Astrocyte (in vitro differentiated cells and primary cell): ENCODE measurements around the gene TIAM2. TPM values are rescaled to one million over a fixed set of nuclear protein-coding genes. Genes with fewer than 3 reads are reported as not detected.

Source experiments
- DNase-seq: peaks from one replicate; pipeline ENCODE4 v3.0.0-alpha.2; 2010; ENCODE audit warnings: low read depth
- FAIRE-seq: peaks from 2 replicates; lab custom pipeline; 2011; peaks lifted over from hg19 to GRCh38; lab: Jason Lieb, UNC
- H2AFZ ChIP-seq: 2 replicates; pipeline ENCODE4 v1.6.0; 2012; ENCODE audit warnings: low read depth, low read length, inconsistent platforms
- H3K27ac ChIP-seq: 2 replicates; pipeline ENCODE4 v1.5.1; 2011; ENCODE audit warnings: low read depth, low read length, inconsistent platforms
- H3K27me3 ChIP-seq: 2 replicates; pipeline ENCODE4 v1.6.0; 2011; ENCODE audit warnings: low read length, inconsistent platforms; ENCODE audit not compliant: insufficient read depth
- H3K36me3 ChIP-seq: 2 replicates; pipeline ENCODE4 v1.5.1; 2011; ENCODE audit warnings: low read length, inconsistent platforms; ENCODE audit not compliant: insufficient read depth
- H3K4me1 ChIP-seq: 2 replicates; pipeline ENCODE4 v1.5.1; 2011; ENCODE audit warnings: low read length, inconsistent platforms; ENCODE audit not compliant: insufficient read depth
- H3K4me2 ChIP-seq: 2 replicates; pipeline ENCODE4 v1.6.0; 2012; ENCODE audit warnings: low read length, inconsistent platforms
- H3K4me3 ChIP-seq: 2 replicates; pipeline ENCODE4 v1.5.1; 2011; ENCODE audit warnings: low read depth, mild to moderate bottlenecking, low read length, inconsistent platforms; ENCODE audit not compliant: insufficient read depth
- H3K79me2 ChIP-seq: 2 replicates; pipeline ENCODE4 v1.6.0; 2012; ENCODE audit warnings: mild to moderate bottlenecking, low read length, inconsistent platforms; ENCODE audit not compliant: insufficient read depth
- H3K9ac ChIP-seq: 2 replicates; pipeline ENCODE4 v1.6.0; 2012; ENCODE audit warnings: mild to moderate bottlenecking, low read length, inconsistent platforms
- H3K9me3 ChIP-seq: 2 replicates; pipeline ENCODE4 v1.5.1; 2012; ENCODE audit warnings: low read depth, mild to moderate bottlenecking, low read length, inconsistent platforms; ENCODE audit not compliant: insufficient read depth
- H4K20me1 ChIP-seq: 2 replicates; pipeline ENCODE4 v1.6.0; 2012; ENCODE audit warnings: low read length, inconsistent platforms; ENCODE audit not compliant: insufficient read depth
- H3K27ac Mint-ChIP-seq: one replicate; pipeline ENCODE4 v1.8.0; 2021; ENCODE audit warnings: mild to moderate bottlenecking, mixed read lengths; ENCODE audit not compliant: unreplicated experiment
- H3K27me3 Mint-ChIP-seq: one replicate; pipeline ENCODE4 v1.8.0; 2021; ENCODE audit warnings: low read depth, mixed read lengths; ENCODE audit not compliant: unreplicated experiment
- H3K36me3 Mint-ChIP-seq: one replicate; pipeline ENCODE4 v1.8.0; 2021; ENCODE audit warnings: low read depth, mixed read lengths; ENCODE audit not compliant: unreplicated experiment
- H3K4me1 Mint-ChIP-seq: one replicate; pipeline ENCODE4 v1.8.0; 2021; ENCODE audit warnings: low read depth, mixed read lengths; ENCODE audit not compliant: unreplicated experiment
- H3K4me3 Mint-ChIP-seq: one replicate; pipeline ENCODE4 v1.8.0; 2021; ENCODE audit warnings: mild to moderate bottlenecking, moderate library complexity, mixed read lengths; ENCODE audit not compliant: unreplicated experiment
- H3K9me3 Mint-ChIP-seq: one replicate; pipeline ENCODE4 v1.8.0; 2021; ENCODE audit warnings: mild to moderate bottlenecking, mixed read lengths; ENCODE audit not compliant: unreplicated experiment
- CTCF ChIP-seq: IDR thresholded peaks from 2 replicates; pipeline ENCODE4 v1.5.1; 2011; ENCODE audit warnings: low read depth, mild to moderate bottlenecking, inconsistent platforms, low read length, moderate library complexity; ENCODE audit not compliant: insufficient read depth
- EZH2 ChIP-seq: IDR thresholded peaks from 2 replicates; pipeline ENCODE4 v1.6.1; 2012; ENCODE audit warnings: mild to moderate bottlenecking, low read length, inconsistent platforms; ENCODE audit not compliant: insufficient read depth
- total RNA-seq: library from RNA; stranded (reverse); gene quantifications from 2 replicates; pipeline ENCODE4 v1.2.1, GENCODE V29; 2021

Gene TIAM2
- total RNA-seq, 1 donor from 2014 or later: 23.6 TPM

- no peaks in the 10 kb centered on the region for H3K9me3 ChIP-seq
- no peaks in the 10 kb centered on the region for H3K36me3 ChIP-seq
- no peak overlapping the region for H3K27ac ChIP-seq
- peak overlapping the region; percentile 20 for H3K4me2 ChIP-seq
- H3K4me3 ChIP-seq: no peak overlapping the region
- H3K27me3 ChIP-seq: no peaks in the 10 kb centered on the region
- Mint-ChIP-seq H3K27me3 (no peaks in the 10 kb centered on the region), H3K27ac (no peak overlapping the region), H3K36me3 (peaks cover 4% of the 10 kb centered on the region), H3K4me3 (no peak overlapping the region), H3K4me1 (peaks cover 20% of the 10 kb centered on the region), H3K9me3 (no peaks in the 10 kb centered on the region)
- H2AFZ ChIP-seq: no peak overlapping the region
- no peak for FAIRE-seq
- H4K20me1 ChIP-seq: no peaks in the 10 kb centered on the region
- H3K79me2 ChIP-seq: no peaks in the 10 kb centered on the region
- no peak overlapping the region for H3K9ac ChIP-seq
- peaks cover 34% of the 10 kb centered on the region for H3K4me1 ChIP-seq
- peak; percentile 45 for DNase-seq
- TF ChIP-seq CTCF (no peak), EZH2 (no peak)
These were observed 280.8 kb downstream of the TIAM2 start for GRCh38 chr6:155275808-155276480.

DNA sequence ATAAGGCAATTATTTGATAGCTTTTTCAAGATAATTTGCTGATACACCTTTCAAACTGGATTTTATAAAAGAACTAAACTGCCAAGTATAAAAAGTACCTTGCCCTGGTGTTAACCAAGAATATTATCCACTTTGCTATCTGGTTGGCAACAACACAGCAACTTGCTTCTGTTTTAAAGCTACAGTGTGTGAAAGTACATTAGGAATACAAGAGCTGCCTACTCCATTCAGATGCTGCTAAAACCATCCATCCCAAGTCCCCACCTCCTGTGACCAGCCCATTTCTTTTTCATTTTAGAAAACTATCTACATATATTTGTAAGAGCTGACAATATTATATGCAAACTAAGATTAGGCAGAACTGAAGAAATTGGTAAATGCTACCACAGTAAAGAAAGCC is 281.5 kb downstream of the TIAM2 start:
- Mint-ChIP-seq H3K36me3 (peaks cover 4% of the 10 kb centered on the region), H3K27me3 (no peaks in the 10 kb centered on the region), H3K9me3 (no peaks in the 10 kb centered on the region), H3K27ac (no peak overlapping the region), H3K4me3 (no peak overlapping the region), H3K4me1 (peaks cover 20% of the 10 kb centered on the region)
- Histone ChIP-seq H3K4me2 (no peak overlapping the region), H2AFZ (no peak overlapping the region), H3K9ac (no peak overlapping the region), H3K9me3 (no peaks in the 10 kb centered on the region), H3K36me3 (no peaks in the 10 kb centered on the region), H3K27me3 (no peaks in the 10 kb centered on the region), H3K27ac (no peak overlapping the region), H3K4me3 (no peak overlapping the region), H3K4me1 (peaks cover 34% of the 10 kb centered on the region), H4K20me1 (no peaks in the 10 kb centered on the region), H3K79me2 (no peaks in the 10 kb centered on the region)
- TF ChIP-seq CTCF (no peak), EZH2 (no peak)
- FAIRE-seq: no peak
- no peak for DNase-seq

GRCh38 chr6:155278319-155279049 is 283.4 kb downstream of the TIAM2 start:
- Histone ChIP-seq H3K79me2 (no peaks in the 10 kb centered on the region), H4K20me1 (no peaks in the 10 kb centered on the region), H3K27me3 (no peaks in the 10 kb centered on the region), H3K9me3 (no peaks in the 10 kb centered on the region), H2AFZ (no peak overlapping the region), H3K36me3 (no peaks in the 10 kb centered on the region), H3K27ac (no peak overlapping the region), H3K4me1 (peaks cover 22% of the 10 kb centered on the region), H3K4me2 (no peak overlapping the region), H3K4me3 (no peak overlapping the region), H3K9ac (no peak overlapping the region)
- H3K27me3 Mint-ChIP-seq: no peaks in the 10 kb centered on the region
- no peak overlapping the region for H3K4me3 Mint-ChIP-seq
- H3K27ac Mint-ChIP-seq: no peak overlapping the region
- FAIRE-seq (no peak), DNase-seq (no peak)
- peaks cover 6% of the 10 kb centered on the region for H3K36me3 Mint-ChIP-seq
- peaks cover 10% of the 10 kb centered on the region for H3K4me1 Mint-ChIP-seq
- H3K9me3 Mint-ChIP-seq: no peaks in the 10 kb centered on the region
- TF ChIP-seq EZH2 (no peak), CTCF (no peak)
